ENCODE data around the gene CCDC24. TPM values are rescaled to one million over a fixed set of nuclear protein-coding genes. Genes with fewer than 3 reads are reported as not detected.
A peak's percentile ranks its signal among the peaks of the same experiment; 100 is the strongest.

CCDC24 gene
- total and polyA plus RNA-seq, 2 donors (not counting 3 experiments of a cell fraction or from before 2014, with no cell fraction given): 2.2 to 3.1 TPM

DNA sequence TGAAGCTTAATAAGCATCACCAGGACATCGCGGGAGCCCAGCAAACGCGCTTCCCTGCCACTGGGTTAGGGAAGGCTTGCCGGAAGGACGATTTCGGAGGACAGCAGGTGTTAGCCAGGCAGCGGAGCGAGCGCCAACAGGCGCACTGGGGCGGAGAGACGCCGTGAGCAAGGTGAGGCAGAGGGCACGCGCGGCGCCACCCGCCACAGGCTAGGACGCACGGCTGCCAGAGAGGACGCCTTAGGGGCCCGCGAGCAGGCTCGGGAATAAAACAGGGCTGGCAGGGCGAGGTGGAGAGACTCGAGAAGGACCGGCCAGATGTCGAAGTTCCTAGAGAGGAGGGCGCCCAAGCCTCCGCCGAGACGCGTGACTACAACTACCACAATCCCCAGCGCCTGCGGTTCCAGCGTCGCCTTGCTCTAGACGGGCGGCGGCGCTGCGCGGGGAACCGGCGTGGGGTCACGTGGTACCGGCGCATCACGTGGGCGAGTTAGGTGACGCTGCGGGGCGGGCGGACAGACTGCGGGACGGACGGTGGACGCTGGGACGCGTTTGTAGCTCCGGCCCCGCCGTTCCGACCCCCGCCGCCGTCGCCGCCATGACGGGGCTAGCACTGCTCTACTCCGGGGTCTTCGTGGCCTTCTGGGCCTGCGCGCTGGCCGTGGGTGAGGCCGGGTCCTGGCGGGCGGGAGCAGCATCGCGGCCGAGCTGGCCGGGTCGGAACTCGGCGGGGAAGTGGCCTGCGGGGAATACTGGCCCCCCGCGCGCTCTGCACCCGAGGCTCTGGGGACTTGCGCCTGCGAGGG is 16.8 kb upstream of the CCDC24 start, which contains the start of gene ATP6V0B:
Gene ATP6V0B (plus strand): TSS at position 518 of the 806 bp plus-strand sequence. CDS start 81 bp downstream, at position 599.
- H3K9ac ChIP-seq (replicated peaks; ENCODE audit: extremely low read depth, insufficient read depth, low read length): peak within 1 kb of the TSS; percentile 80
- no peaks in the 10 kb centered on the region for H3K9me3 ChIP-seq (replicated peaks; ENCODE audit: control insufficient read depth, insufficient read depth, low read length)
- H3K4me1 ChIP-seq (ENCODE audit: control insufficient read depth, extremely low read depth, insufficient read depth, low read length): peaks cover 29% of the 10 kb centered on the region
- FAIRE-seq: peak; percentile 98
- no peaks in the 10 kb centered on the region for H3K27me3 ChIP-seq (ENCODE audit: control insufficient read depth in 2 of 2, insufficient read depth in 2 of 2, low read length in 2 of 2)
- intact Hi-C loops (cut with micrococcal nuclease) (loop anchor here (1.0 kb wide), 1 partner anchor 28 kb away; the partner anchor contains the start of gene IPO13), dilution Hi-C loops (cut with MboI; ENCODE audit: extremely low pct_ligation_motif_present, low sequenced_read_pairs) (no loop called here)
- POLR2A ChIA-PET: no interaction called here
- H3K36me3 ChIP-seq (ENCODE audit: control insufficient read depth in 2 of 2, extremely low read depth in 1 of 2, insufficient read depth in 2 of 2, low read length in 2 of 2): peaks cover 0 to 15% of the 10 kb centered on the region in 2 experiments
- no TSS peak for BruUV-seq (replicated peaks)
- CTCF ChIA-PET: interaction anchor here (0.6 to 1.9 kb wide), 12 partner anchors 14 to 211 kb away, joined by 3 to 11 read pairs (median 3); no protein-coding TSS in a partner anchor
- H3K4me3 ChIP-seq (replicated peaks in 1 of 3; ENCODE audit: insufficient read depth in 1 of 3, low read depth in 1 of 3, low read length in 3 of 3): peak within 1 kb of the TSS; percentile 69 to 73 (median 71)
- TF ChIP-seq POLR2AphosphoS5 (IDR thresholded peaks at IDR 0.05; ENCODE audit: insufficient read depth, low read depth, low read length) (peak; percentile 90), GATA2 (IDR thresholded peaks at IDR 0.05; ENCODE audit: insufficient read depth, insufficient read length, low read depth, low read length) (no peak), EZH2 (IDR thresholded peaks at IDR 0.05; ENCODE audit: borderline replicate concordance, low read depth, low read length, severe bottlenecking) (no peak), FOS (IDR thresholded peaks at IDR 0.05; ENCODE audit: borderline replicate concordance, insufficient read depth, low read length) (no peak), MYC (IDR thresholded peaks at IDR 0.05; ENCODE audit: low read depth, low read length) (no peak), JUN (IDR thresholded peaks at IDR 0.05; ENCODE audit: borderline replicate concordance, insufficient read depth, insufficient read length, low read depth) (no peak), POLR2A (IDR thresholded peaks at IDR 0.05; ENCODE audit: low read depth, low read length) (peak; percentile 91)
- TF ChIP-seq, protein P1, sequence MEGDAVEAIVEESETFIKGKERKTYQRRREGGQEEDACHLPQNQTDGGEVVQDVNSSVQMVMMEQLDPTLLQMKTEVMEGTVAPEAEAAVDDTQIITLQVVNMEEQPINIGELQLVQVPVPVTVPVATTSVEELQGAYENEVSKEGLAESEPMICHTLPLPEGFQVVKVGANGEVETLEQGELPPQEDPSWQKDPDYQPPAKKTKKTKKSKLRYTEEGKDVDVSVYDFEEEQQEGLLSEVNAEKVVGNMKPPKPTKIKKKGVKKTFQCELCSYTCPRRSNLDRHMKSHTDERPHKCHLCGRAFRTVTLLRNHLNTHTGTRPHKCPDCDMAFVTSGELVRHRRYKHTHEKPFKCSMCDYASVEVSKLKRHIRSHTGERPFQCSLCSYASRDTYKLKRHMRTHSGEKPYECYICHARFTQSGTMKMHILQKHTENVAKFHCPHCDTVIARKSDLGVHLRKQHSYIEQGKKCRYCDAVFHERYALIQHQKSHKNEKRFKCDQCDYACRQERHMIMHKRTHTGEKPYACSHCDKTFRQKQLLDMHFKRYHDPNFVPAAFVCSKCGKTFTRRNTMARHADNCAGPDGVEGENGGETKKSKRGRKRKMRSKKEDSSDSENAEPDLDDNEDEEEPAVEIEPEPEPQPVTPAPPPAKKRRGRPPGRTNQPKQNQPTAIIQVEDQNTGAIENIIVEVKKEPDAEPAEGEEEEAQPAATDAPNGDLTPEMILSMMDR (IDR thresholded peaks at IDR 0.05; ENCODE audit: extremely low read depth in 1 of 2, insufficient read depth in 1 of 2, low read depth in 1 of 2, low read length in 2 of 2): no peak
- TF ChIP-seq, protein P2, sequence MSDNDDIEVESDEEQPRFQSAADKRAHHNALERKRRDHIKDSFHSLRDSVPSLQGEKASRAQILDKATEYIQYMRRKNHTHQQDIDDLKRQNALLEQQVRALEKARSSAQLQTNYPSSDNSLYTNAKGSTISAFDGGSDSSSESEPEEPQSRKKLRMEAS (IDR thresholded peaks at IDR 0.05; ENCODE audit: insufficient read depth, insufficient read length): peak; percentile 99
- H3K27ac ChIP-seq (ENCODE audit: insufficient read depth, low read depth, low read length): peak within 1 kb of the TSS; percentile 48
- no peaks in the 10 kb centered on the region for H4K20me1 ChIP-seq (replicated peaks; ENCODE audit: control insufficient read depth, extremely low read depth, insufficient read depth, low read length)
- peak within 1 kb of the TSS; percentile 95 for H2AFZ ChIP-seq (ENCODE audit: low read depth, low read length)
- H3K79me2 ChIP-seq (ENCODE audit: control insufficient read depth, insufficient read depth, low read length): peaks cover 31% of the 10 kb centered on the region
- DNase-seq (ENCODE audit: low read depth, low spot score): peak; percentile 94
- H3K4me2 ChIP-seq (ENCODE audit: insufficient read depth, low read length): peak within 1 kb of the TSS; percentile 84
- H3K9me1 ChIP-seq (replicated peaks; ENCODE audit: control insufficient read depth, extremely low read depth, insufficient read depth, low read length): no peaks in the 10 kb centered on the region

All from endothelial cell of umbilical vein (primary cell).